HG03135 (cell line): ENCODE data around the gene MXI1.

Experiments used
- ATAC-seq: cut with Tn5 transposase; IDR thresholded peaks from one replicate; pipeline ENCODE4 v1.9.1; 2021; ENCODE audit warnings: mild to moderate bottlenecking, moderate library complexity; ENCODE audit not compliant: unreplicated experiment

Gene MXI1

GRCh38 chr10:110273474-110273873 is 66.1 kb downstream of the MXI1 start:
- no peak for ATAC-seq

GRCh38 chr10:110274072-110274627 is 66.7 kb downstream of the MXI1 start:
- ATAC-seq: no peak

GRCh38 chr10:110274647-110275046 is 67.2 kb downstream of the MXI1 start:
- ATAC-seq: no peak

- ATAC-seq: no peak
Measured at GRCh38 chr10:110275128-110275729, 67.8 kb downstream of the MXI1 start.

DNA sequence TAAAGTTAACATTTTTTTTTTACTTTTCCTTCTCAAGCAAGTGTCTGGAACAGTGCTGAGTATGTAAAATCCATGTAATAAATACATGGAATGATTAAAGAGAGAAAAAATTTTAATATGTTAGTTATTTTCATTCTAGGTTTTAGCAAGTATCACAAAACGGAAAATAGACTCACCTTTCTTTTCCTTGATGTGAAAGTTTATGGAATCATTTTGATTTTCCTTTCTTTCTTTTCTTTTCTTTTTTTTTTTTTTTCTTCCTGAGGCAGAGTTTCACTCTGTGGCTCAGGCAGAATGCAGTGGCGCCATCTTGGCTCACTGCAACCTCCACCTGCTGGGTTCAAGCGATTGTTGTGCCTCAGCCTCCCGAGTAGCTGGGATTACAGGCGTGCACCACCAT is 69.2 kb downstream of the MXI1 start:
- no peak for ATAC-seq

DNA sequence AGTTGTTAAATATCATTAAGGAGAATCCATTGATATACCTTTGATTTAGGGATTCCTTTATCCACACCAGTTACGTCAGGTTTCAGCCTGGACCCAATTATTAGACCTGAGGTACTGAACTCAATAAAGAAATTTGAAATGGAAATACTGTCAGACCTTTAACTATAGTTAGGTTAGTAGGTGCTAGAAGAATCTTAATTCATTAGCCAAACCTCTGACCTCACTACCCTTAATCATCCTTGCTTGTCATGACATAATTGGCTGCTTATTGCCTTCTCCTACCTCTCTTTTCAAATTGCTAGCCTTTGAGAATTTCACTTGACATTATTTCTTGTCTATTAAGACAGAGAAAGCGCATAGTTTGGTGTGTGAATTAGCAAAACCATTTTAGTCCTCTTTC is 70.2 kb downstream of the MXI1 start:
- ATAC-seq: no peak

DNA sequence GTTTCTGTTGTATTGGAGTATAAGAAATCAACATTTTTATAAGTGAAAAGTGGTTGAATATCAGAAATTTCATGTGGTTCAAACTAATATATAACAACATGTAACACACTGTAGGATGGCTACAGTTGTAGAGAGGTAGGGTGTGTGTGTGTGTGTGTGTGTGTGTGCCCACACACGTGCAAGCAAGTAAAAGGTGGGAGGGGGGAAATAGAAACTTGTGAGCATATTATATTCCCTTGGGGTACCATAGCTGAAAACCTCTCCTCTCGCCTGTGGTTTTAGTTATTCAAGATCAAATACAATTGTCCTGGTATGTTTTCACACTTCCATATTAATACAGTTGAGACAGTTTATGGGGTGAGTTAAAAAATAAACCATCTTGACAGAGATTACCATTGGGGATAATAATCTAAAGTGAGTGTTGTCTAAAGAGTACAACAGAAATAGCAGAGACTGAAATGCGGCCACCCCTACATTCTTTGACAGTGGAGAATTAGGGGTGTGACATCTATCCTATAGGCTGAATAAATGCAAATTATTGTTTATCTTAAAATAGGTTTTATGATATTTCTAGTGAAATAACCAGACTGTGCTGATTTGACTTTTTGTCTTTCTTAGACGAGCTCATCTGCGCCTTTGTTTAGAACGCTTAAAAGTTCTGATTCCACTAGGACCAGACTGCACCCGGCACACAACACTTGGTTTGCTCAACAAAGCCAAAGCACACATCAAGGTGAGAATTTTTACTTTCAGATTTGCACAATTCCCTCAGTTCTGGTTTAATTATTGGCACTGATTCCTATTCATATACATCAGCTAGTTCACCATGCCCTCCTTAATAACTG is 71.4 kb downstream of the MXI1 start:
- no peak for ATAC-seq

- ATAC-seq: no peak
Measured at GRCh38 chr10:110279407-110279986, 72.1 kb downstream of the MXI1 start.

DNA sequence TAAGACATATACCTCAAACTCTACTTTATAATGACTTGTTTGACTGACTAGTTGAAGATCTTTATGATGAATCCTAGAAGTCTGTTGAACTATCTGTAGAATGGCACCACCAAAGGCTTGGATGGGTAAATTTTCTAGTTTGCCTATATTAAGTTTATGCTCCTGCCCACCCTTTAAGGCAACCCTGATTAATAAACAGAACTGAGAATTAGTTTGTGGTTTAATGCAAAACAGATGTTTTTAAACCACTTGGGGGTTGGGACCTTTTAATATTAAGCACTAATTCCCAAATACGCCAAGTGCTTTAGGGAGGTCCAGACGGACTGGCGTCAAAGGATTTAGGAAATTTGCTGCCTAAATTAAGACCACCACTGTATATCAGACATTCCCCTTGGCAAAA is 76.9 kb downstream of the MXI1 start:
- ATAC-seq: no peak

DNA sequence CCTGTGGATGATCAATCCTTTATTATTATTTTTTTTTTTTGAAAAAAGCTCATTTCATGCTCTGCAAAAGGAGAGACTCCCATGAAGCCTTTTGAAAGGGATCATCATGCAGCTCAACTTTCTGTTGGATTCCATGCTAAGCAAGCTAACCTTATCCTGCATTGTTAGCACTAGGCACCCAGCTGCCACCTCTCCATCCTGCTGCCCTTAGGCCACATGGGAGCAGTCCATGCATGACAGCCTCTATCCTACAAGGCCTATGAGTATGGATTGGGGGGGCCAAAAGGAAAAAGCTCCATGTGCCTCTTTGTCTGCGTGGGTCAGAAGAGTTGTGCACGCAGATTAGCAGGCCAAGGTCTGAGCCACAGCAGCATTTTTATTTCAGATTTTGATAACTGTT is 78.1 kb downstream of the MXI1 start:
- ATAC-seq: no peak

- ATAC-seq: no peak
Measured at GRCh38 chr10:110286841-110287240, 79.4 kb downstream of the MXI1 start.

- no peak for ATAC-seq
Measured at GRCh38 chr10:110296966-110297365, 89.6 kb downstream of the MXI1 start.

DNA sequence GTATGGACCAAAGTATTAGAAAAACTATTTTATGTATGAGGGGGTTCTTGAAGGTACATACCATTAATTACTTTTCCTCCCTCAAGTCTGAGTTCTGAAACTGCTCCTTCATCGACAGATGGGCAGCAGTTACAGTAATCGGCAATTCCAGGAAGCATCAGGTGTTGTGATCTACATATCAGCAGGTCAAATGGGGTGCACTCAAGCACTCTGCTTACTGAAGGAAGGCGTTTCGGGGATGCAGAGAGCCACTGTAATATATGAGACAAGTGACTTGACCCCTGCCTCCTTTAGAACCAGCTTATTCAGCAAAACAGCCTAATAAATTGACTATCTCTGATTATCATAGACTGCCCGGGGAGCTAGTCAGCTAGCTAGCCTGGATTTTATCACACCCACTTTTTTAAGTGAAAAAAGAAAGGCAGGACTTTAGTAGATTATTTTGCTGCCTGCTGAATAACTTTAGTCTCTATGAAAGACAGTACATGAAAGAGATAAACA is 93.1 kb downstream of the MXI1 start:
- ATAC-seq: no peak

DNA sequence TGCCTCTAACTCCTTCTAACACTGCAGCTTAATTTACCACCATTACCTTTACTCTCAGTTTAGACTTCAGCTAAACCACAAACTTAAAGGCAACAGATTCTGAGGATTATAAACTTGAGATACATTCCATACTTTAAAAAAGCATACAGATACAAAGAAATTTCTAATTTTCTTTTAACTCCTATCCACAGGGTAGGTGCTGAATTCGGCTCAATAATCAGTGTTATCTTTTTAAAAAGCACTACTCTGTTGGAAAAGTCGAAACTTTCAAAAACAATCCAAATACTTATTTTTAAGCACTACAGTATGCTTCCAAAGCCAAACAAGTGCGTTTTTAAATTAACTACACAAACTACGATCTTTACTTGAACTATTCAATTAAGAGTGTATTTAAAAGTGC is 96.3 kb downstream of the MXI1 start:
- ATAC-seq: no peak

DNA sequence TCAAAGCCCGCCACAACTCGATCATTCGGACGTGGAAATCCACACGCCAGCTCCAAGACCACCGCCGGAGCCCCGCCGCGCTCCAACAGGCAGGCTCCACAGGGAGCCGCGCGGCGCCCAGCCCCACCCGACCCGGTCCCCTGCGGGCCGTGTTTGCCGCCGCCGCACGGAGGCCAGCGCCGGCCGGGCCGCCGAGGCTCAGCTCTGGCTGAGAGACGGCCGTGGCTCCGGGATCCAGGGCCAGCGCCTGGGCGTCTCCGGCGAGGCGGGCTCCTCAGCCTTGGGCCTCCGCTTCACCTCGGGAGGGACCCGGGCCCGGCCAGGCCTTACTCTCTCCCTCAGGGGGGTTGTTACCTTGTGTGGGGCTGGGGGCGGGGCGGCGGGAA is 97.0 kb downstream of the MXI1 start:
- ATAC-seq: peak; percentile 49

- peak; percentile 92 for ATAC-seq
Measured at GRCh38 chr10:110304780-110305421, 97.5 kb downstream of the MXI1 start, which contains the start of gene SMNDC1. TSS of gene SMNDC1 (minus strand) at chr10:110304920. CDS start at chr10:110303587, 1,333 bp downstream.

DNA sequence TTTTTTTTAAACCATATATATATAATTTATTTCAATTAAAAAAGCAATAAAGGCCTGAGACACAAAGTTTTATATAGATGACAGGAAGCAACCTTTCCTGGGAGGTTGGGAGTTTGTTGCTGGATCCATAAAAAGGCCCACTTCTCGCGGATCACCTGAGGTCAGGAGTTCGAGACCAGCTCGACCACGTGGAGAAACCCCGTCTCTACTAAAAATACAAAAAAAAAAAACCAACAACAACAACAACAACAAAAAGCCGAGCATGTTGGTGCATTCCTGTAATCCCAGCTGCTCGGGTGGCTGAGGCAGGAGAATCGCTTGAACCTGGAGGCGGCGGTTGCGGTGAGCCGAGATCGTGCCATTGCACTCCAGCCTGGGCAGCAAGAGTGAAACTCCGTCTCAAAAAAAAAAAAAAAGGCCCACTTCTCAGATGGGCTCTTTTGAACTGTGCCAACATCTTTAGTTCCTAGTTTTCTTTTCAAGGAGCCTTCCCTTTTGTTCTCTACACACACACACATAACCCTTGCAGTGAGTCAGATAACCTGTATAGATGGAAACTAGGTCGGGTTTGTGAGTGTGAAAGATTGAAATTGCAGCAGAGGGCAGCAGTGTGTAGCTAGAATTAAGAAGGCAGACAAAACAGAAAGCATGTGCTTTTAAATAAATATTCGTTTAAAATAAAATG is 98.5 kb downstream of the MXI1 start:
- peak; percentile 38 for ATAC-seq

GRCh38 chr10:110306452-110306768 is 99.0 kb downstream of the MXI1 start:
- ATAC-seq: no peak

- ATAC-seq: no peak
Measured at GRCh38 chr10:110307805-110308204, 100.4 kb downstream of the MXI1 start.

- no peak for ATAC-seq
Measured at GRCh38 chr10:110310741-110311140, 103.3 kb downstream of the MXI1 start.
